HG02678 (cell line): ENCODE results near the gene CD44.
A peak's percentile ranks its signal among the peaks of the same experiment; 100 is the strongest.

Experiments
- ATAC-seq: cut with Tn5 transposase; IDR thresholded peaks from one replicate; pipeline ENCODE4 v1.9.1; 2021; ENCODE audit warnings: mild to moderate bottlenecking, moderate library complexity; ENCODE audit not compliant: unreplicated experiment

Gene CD44

DNA sequence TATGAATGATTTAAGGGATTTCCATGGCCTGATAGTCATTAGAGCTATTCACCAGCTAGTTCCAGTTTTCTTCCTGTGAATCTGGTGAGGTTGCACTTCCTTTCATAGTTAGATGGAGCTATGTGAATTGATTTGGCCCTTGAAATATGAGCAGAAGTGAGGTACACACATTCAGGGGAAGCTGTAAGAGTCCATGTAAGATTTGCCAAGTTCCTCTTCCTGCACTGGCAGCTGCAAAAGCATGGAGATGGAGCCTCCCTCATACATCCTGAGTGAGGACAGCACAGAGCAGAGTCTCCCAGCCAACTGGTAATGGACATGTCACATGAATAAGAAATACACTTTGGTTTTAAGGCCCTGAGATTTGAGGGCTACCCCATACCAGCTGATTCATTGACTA is 111.7 kb downstream of the CD44 start:
- no peak for ATAC-seq

GRCh38 chr11:35253237-35253636 is 114.3 kb downstream of the CD44 start:
- ATAC-seq, result no peak

- no peak for ATAC-seq
Observed at GRCh38 chr11:35255514-35255913, 116.5 kb downstream of the CD44 start.

DNA sequence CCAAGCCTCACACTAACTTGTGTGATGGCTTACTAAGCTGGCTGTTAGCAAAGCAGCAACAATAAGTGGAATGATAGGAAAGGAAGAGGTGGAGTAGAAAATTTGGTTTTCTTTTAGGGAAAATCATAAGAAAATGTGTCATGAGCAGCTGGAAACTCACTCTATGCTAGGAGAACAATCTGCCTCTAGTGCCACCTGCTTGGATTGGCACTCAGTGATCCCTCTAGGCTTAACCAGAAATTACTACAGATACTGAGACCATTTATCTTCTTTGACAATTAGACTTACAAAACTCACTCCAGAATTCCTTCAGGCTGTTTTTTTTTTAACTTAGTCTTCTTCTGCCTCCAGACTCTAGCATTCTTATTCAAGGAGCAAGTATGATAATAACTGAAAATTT is 117.3 kb downstream of the CD44 start:
- ATAC-seq, result no peak

DNA sequence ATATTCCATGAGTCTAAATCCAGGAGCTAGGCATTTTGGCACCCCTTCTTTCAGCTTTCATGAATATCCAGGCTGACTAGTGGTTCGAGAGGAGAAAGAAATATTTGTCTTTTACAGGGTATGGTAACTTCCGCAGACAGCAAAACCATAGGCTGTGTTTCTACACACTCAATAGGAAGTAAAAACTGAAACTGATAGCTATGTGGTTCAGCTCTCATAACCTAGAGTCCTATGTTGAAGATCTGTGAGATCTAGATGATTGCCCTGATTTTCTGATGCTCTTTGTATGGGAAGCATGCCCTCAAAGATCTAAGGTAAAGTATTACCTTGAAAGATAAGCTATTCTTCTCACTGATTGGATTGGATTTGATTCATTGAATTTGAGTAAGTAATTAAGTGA is 118.3 kb downstream of the CD44 start:
- peak; percentile 100 for ATAC-seq

DNA sequence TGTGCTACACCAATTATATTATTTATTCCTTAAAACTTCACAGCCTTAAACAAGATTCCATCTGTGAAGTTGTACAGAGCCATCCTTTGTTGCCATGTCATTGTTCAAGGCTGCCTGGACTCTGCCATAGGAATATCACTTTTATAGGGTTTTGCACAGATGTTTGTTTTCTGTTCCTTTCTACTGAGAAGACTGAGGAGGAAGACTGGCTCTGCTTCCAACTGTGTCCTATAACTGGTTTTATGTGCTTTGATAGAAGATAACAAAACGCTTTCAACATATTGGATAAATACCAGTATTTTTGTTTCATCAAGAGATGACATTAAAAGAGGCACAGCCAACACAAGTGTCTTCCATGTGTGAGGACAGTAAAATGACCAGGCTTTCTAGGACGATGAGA is 120.6 kb downstream of the CD44 start:
- ATAC-seq, result no peak

DNA sequence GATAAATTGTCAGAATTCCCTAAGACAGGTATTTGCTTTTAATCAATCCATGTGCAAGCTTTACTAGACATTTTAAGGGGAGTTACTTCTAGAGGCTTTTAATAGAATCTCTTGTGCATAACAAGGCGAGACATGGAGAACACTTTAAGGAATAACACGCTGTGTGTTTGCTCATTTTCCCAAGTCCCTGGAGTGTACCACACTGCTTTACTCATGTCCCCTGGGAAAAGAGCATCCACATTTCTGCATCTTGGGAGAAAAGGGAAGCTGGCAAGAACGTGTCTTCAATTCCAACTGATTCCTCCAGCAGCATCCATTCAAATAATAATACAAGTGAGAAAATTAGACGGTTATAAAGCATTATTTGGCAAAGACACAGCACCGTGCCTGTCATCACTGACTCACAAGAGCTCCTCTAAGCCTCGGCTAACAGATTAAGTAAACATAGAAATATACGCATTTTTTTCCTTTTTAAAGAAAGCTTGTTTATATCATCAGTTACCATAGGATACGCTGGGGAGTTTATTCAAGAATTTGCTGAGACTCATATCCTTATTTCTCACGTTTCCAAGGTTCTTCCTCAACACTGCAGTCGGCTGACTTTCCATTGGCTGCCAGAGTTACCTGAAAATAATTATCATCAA is 121.5 kb downstream of the CD44 start:
- no peak for ATAC-seq

GRCh38 chr11:35261197-35261596 is 122.2 kb downstream of the CD44 start:
- ATAC-seq, result no peak

- ATAC-seq, result no peak
Observed at GRCh38 chr11:35262056-35262455, 123.1 kb downstream of the CD44 start.

GRCh38 chr11:35262735-35263134 is 123.8 kb downstream of the CD44 start:
- no peak for ATAC-seq

DNA sequence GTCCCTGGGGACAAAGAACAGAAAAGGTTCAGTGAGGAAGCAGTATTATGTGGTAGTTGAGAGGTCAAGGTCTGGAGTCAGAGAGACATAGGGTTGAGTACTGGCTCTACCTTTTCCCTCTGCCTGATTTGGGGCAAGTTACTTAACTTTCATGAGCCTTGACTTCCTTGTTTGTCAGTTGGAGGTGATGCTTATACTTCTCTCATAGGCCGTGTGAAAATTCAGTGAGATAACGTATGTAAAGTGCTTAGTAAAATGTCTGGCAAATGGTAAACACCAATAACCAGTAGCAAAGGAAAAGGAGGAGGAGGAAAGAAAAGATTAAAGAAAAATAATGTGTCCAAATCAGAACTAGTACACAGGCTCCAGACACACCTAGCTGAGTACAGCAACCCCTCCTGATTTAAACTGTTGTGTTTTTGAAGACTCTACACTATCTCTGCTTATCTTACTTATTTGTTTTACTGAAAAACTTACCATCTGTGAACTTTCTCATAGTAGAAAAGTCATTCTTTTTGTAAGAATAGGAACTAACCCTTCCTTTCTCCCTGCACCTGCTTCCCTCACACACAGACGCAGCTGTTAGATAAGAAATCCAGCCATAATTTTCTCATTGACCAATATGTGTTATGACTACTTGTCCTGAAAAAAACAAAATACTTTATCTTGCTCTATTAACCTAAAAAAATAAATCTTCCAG is 126.9 kb downstream of the CD44 start:
- ATAC-seq, result no peak

DNA sequence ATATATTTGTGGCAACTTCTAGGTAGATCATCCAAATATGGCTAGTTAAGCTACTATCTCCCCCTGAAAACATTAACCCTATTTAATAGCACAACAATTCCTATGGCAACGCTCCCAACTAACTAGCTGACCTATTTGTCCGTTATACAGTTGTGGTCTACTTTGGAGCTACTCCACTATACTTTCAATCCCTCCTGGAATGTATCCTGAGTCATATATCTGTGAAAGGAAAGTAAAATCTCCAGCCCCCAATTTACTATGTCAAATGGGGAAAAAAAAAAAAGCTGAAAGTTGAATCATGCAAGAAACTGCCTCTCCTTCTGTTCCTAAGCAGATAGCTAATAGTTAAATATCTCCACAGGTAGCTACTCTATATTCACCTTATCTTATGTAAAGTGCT is 128.5 kb downstream of the CD44 start:
- no peak for ATAC-seq

GRCh38 chr11:35270342-35270741 is 131.4 kb downstream of the CD44 start:
- ATAC-seq, result no peak

- no peak for ATAC-seq
Observed at GRCh38 chr11:35271031-35271430, 132.1 kb downstream of the CD44 start.

DNA sequence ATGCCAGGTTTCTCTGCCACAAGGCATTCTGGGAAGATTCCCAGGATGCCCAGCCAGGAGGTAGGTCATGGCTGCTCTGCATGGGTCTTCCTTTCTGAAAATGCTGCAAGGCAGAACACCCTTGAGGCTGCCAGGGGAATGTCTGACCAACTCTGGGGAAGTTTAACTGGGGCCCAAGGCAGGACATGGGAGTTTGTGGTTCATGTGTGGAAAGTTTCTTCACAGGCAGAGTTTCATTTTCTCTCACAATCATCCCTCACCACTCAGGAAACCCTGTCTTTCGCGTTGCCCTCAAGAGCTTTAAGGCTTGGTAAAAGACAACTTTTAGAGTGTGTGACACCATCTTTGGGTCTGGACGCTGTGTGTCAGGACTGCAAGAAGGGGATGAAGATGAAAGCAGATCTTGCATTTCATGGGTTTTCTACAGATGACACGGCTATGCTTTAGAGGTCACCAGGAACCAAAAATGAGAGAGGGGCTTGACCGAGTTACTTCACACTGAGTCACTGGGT is 133.5 kb downstream of the CD44 start:
- peak; percentile 89 for ATAC-seq

DNA sequence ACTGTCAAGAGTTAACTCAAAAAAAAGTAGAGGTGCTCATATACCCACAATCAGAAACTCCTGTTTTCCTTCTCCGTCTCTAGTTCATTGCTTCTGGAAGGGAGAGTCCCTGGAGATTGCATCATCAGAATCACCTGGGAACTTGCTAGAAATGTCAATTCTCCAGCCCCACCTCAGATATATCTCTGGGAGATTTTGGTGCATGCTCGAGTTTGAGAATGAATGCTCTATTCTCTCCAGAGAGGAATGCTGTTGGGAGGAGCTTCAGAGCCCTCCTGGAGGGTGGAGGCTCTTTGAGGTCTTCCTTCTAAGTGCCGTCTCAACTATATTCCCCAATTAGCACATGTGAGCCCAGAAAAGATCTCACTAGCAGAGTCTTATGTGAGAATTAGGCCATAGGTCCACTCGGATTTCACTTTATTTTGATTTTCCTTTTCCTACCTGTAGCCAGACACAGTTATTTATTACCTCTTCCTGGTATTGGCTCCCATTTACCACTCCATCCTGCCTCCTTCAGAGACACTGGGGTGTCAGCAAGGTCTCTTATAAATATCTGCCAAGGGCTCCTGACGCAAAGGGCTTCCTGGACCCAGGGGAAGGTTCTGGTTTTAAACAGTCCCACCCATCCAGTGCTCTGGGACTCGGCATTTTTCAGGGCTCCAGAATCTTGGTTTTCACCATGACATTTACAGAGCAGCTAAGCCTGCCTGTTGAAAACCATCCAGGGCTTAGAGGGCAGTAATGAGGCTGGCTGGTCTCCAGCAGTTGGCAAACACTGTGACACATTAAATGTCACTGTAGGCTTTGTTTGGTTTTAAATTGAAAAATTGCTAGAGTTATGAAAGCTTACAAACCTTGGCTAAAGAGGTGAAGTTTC is 136.2 kb downstream of the CD44 start:
- ATAC-seq, result no peak

DNA sequence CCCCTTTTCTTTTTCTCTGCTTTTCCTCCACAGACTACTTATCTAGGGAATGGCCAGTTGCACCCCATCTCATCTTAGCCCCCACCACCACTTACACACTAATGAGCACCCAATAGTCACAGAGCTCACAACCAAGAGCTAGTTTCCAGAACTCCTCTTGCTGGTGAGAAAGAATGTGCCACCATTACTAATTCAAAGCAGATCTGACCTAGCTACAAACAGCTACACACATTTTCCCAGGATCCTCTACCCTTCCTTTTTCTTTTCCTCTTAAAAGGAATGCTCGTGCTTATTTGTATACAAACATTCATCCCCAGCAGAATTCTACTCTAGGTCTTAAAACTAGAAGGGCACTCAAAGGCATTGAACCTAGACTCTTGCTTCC is 136.8 kb downstream of the CD44 start:
- ATAC-seq, result no peak

GRCh38 chr11:35276396-35277145 is 137.6 kb downstream of the CD44 start:
- no peak for ATAC-seq

- no peak for ATAC-seq
Observed at GRCh38 chr11:35277827-35278226, 138.9 kb downstream of the CD44 start.

DNA sequence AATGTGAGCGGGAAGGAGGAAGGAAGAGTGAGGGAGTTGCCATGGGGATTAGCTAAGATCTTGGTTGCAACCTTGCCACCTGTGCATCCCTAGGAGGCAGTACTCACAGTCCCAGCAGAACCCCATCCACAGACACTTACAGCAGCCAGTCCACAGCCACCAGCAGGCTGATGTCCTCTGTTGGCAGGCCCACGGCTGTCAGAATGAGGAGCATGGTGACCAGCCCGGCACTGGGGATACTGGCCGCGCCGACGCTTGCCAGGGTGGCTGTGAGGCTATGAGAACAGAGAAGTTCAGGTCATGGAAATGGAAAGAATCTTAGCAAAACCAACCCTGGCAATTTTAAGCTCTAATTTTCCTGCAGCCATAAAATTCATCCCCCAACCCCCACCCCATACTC is 141.8 kb downstream of the CD44 start:
- ATAC-seq, result no peak

- no peak for ATAC-seq
Observed at GRCh38 chr11:35281169-35281688, 142.3 kb downstream of the CD44 start.
